HG03064 (cell line): ENCODE data around the gene SUCLG1.
"Not testable (repeated sequence)": the region's sequence is repeated elsewhere in the genome, so short reads cannot be mapped to it uniquely, and the experiment has no call there.

ENCODE experiments used
- ATAC-seq: cut with Tn5 transposase; IDR thresholded peaks from one replicate; pipeline ENCODE4 v1.9.1; 2021; ENCODE audit warnings: low read depth; ENCODE audit not compliant: unreplicated experiment

Gene SUCLG1

GRCh38 chr2:84459018-84459943 is at the start of gene SUCLG1:
TSS of gene SUCLG1 (minus strand) at chr2:84459280. CDS start at chr2:84459269, 11 bp downstream.
- peak; percentile 95 for ATAC-seq

GRCh38 chr2:84498150-84498799 is 39.2 kb upstream of the SUCLG1 start:
- ATAC-seq: no peak

- ATAC-seq: no peak
Measured at GRCh38 chr2:84497285-84497684, 38.2 kb upstream of the SUCLG1 start.

GRCh38 chr2:84496386-84496785 is 37.3 kb upstream of the SUCLG1 start:
- ATAC-seq: no peak

GRCh38 chr2:84495539-84496146 is 36.6 kb upstream of the SUCLG1 start:
- ATAC-seq: no peak

GRCh38 chr2:84494070-84494469 is 35.0 kb upstream of the SUCLG1 start:
- no peak for ATAC-seq

GRCh38 chr2:84493514-84493913 is 34.4 kb upstream of the SUCLG1 start:
- ATAC-seq: no peak

- no peak for ATAC-seq
Measured at GRCh38 chr2:84492571-84492970, 33.5 kb upstream of the SUCLG1 start.

- ATAC-seq: no peak
Measured at GRCh38 chr2:84491741-84492140, 32.7 kb upstream of the SUCLG1 start.

GRCh38 chr2:84491256-84491655 is 32.2 kb upstream of the SUCLG1 start:
- ATAC-seq: no peak

- ATAC-seq: no peak
Measured at GRCh38 chr2:84487298-84487996, 28.4 kb upstream of the SUCLG1 start.

GRCh38 chr2:84486441-84487115 is 27.5 kb upstream of the SUCLG1 start:
- ATAC-seq: no peak

GRCh38 chr2:84483320-84483719 is 24.2 kb upstream of the SUCLG1 start:
- no peak for ATAC-seq

- ATAC-seq: no peak
Measured at GRCh38 chr2:84482603-84483002, 23.5 kb upstream of the SUCLG1 start.

GRCh38 chr2:84481702-84482101 is 22.6 kb upstream of the SUCLG1 start:
- no peak for ATAC-seq

GRCh38 chr2:84478867-84479266 is 19.8 kb upstream of the SUCLG1 start:
- ATAC-seq: no peak

- ATAC-seq: no peak
Measured at GRCh38 chr2:84477886-84478285, 18.8 kb upstream of the SUCLG1 start.

GRCh38 chr2:84474176-84474575 is 15.1 kb upstream of the SUCLG1 start:
- ATAC-seq: no peak

GRCh38 chr2:84472856-84473565 is 13.9 kb upstream of the SUCLG1 start:
- no peak for ATAC-seq

- not testable (repeated sequence) for ATAC-seq
Measured at GRCh38 chr2:84472423-84472822, 13.3 kb upstream of the SUCLG1 start.
